ENCODE results near the gene NPY.

- TF ChIP-seq CTCF (IDR thresholded peaks at IDR 0.05) (no peak), POLR2A (IDR thresholded peaks at IDR 0.05) (no peak)
These were observed 44.7 kb upstream of the NPY start for GRCh38 chr7:24239260-24239659.
